ENCODE data around the gene MMEL1. TPM values are rescaled to one million over a fixed set of nuclear protein-coding genes. Genes with fewer than 3 reads are reported as not detected.

Gene MMEL1
- total and polyA plus RNA-seq, 2 experiments from 2014 or later, result 0.57 to 0.90 TPM

- Mint-ChIP-seq H3K27ac (no peak overlapping the region), H3K27me3 (ENCODE audit: insufficient read depth, low read depth, poor library complexity) (peaks cover 6% of the 10 kb centered on the region), H3K4me3 (no peak overlapping the region), H3K9me3 (peaks cover 8% of the 10 kb centered on the region; the same call in 2 of the 3 replicates), H3K36me3 (ENCODE audit: low read depth) (no peaks in the 10 kb centered on the region), H3K4me1 (no peaks in the 10 kb centered on the region)
- no peaks in the 10 kb centered on the region for H3K79me2 ChIP-seq (replicated peaks; ENCODE audit: insufficient read depth)
- ATAC-seq (no peak), DNase-seq (ENCODE audit: low spot score) (no peak)
- TF ChIP-seq NANOG (IDR thresholded peaks at IDR 0.05; ENCODE audit: borderline replicate concordance) (no peak), REST (IDR thresholded peaks at IDR 0.05; ENCODE audit: unreplicated experiment) (no peak), POLR2AphosphoS5 (IDR thresholded peaks at IDR 0.05; ENCODE audit: low read depth) (no peak), CTCF (conservative IDR thresholded peaks at IDR 0.05; ENCODE audit: low read depth in 2 of 2) (no peak), ZNF462 (CRISPR knock-in tag; IDR thresholded peaks at IDR 0.05) (no peak), EZH2phosphoT487 (IDR thresholded peaks at IDR 0.05; ENCODE audit: unreplicated experiment) (no peak), CREB1 (CRISPR knock-in tag; IDR thresholded peaks at IDR 0.05; ENCODE audit: low read depth) (no peak), ZNF331 (CRISPR knock-in tag; IDR thresholded peaks at IDR 0.05; ENCODE audit: low read depth) (no peak), ETS1 (IDR thresholded peaks at IDR 0.05) (no peak), STAT1 (IDR thresholded peaks at IDR 0.05; ENCODE audit: unreplicated experiment) (no peak), EZH2 (IDR thresholded peaks at IDR 0.05; ENCODE audit: low read depth, unreplicated experiment) (no peak)
- no peaks in the 10 kb centered on the region for H3K9me2 ChIP-seq (ENCODE audit: insufficient read depth)
- no peak overlapping the region for H3K4me2 ChIP-seq
- no peak overlapping the region for H3K27ac ChIP-seq (ENCODE audit: low read depth)
- no peaks in the 10 kb centered on the region for H3K27me3 ChIP-seq (ENCODE audit: insufficient read depth)
- no peaks in the 10 kb centered on the region for H3K36me3 ChIP-seq (ENCODE audit: insufficient read depth)
- H3K4me3 ChIP-seq, result no peak overlapping the region
- no peaks in the 10 kb centered on the region for H3F3A ChIP-seq (replicated peaks; ENCODE audit: low read depth)
- H4K20me1 ChIP-seq (replicated peaks; ENCODE audit: insufficient read depth), result no peaks in the 10 kb centered on the region
- H3K4me1 ChIP-seq (ENCODE audit: insufficient read depth), result no peaks in the 10 kb centered on the region
- no peak overlapping the region for H2AFZ ChIP-seq
Measured at GRCh38 chr1:2596530-2597333, 36.1 kb downstream of the MMEL1 start.

Measured in GM23338 (cell line).